T47D (cell line): ENCODE results near the gene SELENOO.

Experiments
- DNase-seq, 2 experiments: peaks; one replicate each; pipeline versions ENCODE4 v3.0.0 to v3.0.0-alpha.2; 2011 to 2012; ENCODE audit warnings: low read depth in 1 of 2, low spot score in 1 of 2
- JUND ChIP-seq: IDR thresholded peaks from 2 replicates; pipeline ENCODE4 v1.6.1; 2012; ENCODE audit warnings: low read depth
- in situ Hi-C: cut with HindIII; loops from 2 replicates; pipeline ENCODE4 v1.10.0; 2016; ENCODE audit warnings: low sequenced_read_pairs, low pct_unique_long_range_greater_than_20kb

The SELENOO gene

GRCh38 chr22:50233223-50233622, 32.4 kb downstream of the SELENOO start:
- DNase-seq: no peak
- in situ Hi-C loops: no loop called here
- TF ChIP-seq JUND: no peak

DNA sequence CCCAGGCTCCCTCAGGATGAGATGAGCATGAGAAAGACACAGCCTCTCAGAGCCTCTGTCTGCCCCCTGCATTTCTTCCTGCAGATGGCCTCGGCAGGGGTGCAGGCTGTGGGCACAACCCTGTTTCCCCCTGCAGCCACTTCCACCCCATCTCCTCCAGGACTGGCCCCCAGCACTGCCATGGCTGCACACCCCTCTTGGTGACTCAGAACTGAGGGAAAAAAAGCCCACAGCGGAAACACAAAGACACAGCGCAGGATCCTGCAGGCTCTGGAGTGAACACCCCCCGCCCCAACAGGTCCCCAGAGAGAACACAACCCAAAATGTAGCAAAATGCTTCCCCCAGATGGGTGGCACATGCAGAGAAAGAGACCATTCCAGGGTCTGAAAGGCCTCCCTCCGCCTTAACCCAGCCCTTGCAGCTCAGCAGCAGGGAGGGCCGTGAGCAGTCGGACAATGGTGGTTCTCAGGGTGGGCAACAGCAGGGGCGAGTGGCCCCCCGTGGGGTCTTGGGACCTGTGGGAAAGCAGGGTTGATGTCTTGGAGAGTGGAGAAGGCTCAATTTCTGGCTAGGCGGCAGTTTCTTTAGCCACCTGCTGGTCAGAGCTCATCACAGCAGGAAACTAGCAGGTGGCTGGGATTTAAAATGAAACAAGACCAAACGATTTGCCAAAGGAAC, 36.1 kb downstream of the SELENOO start:
- peak in 1 of 2 experiments; percentile 52 for DNase-seq
- no peak for TF ChIP-seq JUND
- in situ Hi-C loops: no loop called here

DNA sequence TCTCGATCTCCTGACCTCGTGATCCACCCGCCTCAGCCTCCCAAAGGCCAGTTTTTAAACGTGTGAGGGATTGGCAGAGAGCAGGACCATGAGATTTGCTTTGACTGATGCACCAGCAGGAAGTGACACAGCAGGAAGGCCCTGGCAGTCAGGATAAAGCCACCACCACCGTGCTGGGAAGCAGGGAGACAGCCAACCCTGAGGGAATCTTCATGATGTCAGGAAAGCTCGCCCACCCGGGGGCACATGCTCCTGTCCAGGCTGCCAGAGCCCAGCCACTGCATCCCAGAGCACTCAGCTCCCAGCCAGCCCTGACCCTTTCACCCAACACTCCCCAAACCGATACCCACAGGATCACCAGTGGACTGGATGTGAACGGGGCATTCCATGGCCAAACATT, 37.9 kb downstream of the SELENOO start:
- in situ Hi-C loops: no loop called here

GRCh38 chr22:50242406-50242949, 41.7 kb downstream of the SELENOO start:
- in situ Hi-C loops: no loop called here
- TF ChIP-seq JUND: no peak
- no peak for DNase-seq

More for the DNA sequence above, 37.9 kb downstream of the SELENOO start:
- DNase-seq: no peak
- no peak for TF ChIP-seq JUND

GRCh38 chr22:50243685-50244419, 43.0 kb downstream of the SELENOO start:
- in situ Hi-C loops: no loop called here
- no peak for DNase-seq
- no peak for TF ChIP-seq JUND

- TF ChIP-seq JUND: no peak
- in situ Hi-C loops: no loop called here
- peak; percentile 74 to 92 for DNase-seq
Measured at GRCh38 chr22:50244420-50245213, 43.8 kb downstream of the SELENOO start, which contains the start of gene TUBGCP6. Gene TUBGCP6, minus strand, starts transcription at chr22:50245023. Its CDS starts 564 bp downstream, at chr22:50244459.

GRCh38 chr22:50245214-50246072, 44.6 kb downstream of the SELENOO start:
- TF ChIP-seq JUND: no peak
- in situ Hi-C loops: no loop called here
- no peak for DNase-seq

- DNase-seq: peak in 1 of 2 experiments; percentile 51
- TF ChIP-seq JUND: no peak
Measured at GRCh38 chr22:50246242-50247175, 45.7 kb downstream of the SELENOO start.

DNA sequence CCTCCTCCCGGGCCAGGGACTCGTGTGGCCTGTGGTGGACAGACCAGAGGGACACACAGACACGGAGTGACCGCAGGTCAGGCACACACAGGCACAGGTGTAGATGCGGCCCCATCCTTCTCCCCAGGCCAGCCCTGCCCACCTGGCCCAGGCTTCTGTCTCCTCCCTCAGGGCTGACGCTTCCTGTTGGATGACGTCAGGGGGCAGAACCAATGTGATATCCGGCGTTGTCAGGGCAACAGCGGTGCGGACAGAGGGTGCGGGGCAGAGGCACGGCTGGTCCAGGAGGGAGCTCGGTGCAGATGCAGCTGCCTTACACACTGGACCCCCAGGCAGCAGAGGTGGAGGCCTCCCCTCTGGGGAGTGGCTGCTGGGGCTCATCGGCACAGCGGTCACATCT, 46.9 kb downstream of the SELENOO start:
- in situ Hi-C loops: no loop called here
- no peak for TF ChIP-seq JUND
- no peak for DNase-seq

More at GRCh38 chr22:50246242-50247175, 45.7 kb downstream of the SELENOO start:
- in situ Hi-C loops: no loop called here

DNA sequence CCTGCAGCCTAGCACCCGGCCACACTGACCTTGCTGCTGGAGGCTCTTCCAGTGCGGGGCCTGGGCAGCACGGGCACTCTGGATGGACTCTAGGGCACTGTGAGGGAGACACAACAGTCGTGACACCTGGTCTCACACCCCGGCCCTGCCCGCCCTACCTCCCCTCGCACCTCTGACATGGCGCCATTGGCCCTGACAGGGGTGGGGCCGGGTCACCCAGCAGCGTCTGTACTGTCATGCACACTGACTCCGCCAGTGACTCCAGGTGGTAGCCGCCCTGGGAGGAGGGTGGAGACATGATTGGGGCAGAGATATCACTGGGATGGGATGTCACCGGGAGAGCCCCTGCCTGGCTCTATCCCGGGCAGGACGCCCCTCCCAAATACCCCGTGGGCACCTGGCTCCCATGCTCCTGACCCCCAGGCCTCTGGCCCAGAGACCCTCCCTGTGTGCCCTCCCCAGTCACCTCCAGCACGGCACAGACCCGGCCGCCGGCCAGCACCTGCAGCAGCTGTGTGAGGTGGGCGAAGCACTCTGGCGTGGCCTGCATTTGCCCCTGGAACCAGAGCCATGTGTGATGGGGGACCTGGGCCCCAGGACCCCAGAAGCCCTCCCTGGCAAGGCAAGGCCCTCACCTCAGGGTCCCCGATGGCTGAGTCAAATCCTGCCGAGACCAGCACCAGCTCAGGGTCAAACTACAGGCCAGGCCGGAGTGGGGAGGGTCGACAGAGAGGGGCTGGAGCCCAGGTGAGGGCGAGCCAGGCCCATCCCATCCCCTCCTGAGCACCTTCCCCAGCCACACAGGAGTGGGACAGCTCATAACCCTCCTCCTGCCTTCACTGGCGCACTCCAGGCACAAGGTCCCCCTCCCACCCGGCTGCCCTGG, 47.6 kb downstream of the SELENOO start:
- in situ Hi-C loops: no loop called here
- no peak for TF ChIP-seq JUND
- no peak for DNase-seq
